HG02938 (cell line): Measurements from ENCODE around the gene TREML1.

ENCODE experiments used
- ATAC-seq: cut with Tn5 transposase; IDR thresholded peaks from one replicate; pipeline ENCODE4 v1.9.1; 2021; ENCODE audit warnings: mild to moderate bottlenecking, moderate library complexity; ENCODE audit not compliant: unreplicated experiment

The TREML1 gene

GRCh38 chr6:41179163-41179562, 25.0 kb upstream of the TREML1 start:
- ATAC-seq: no peak

- no peak for ATAC-seq
These were observed 23.5 kb upstream of the TREML1 start for GRCh38 chr6:41177695-41178094.

- ATAC-seq: no peak
These were observed 23.1 kb upstream of the TREML1 start for GRCh38 chr6:41177287-41177686.

GRCh38 chr6:41176189-41176588, 22.0 kb upstream of the TREML1 start:
- no peak for ATAC-seq

GRCh38 chr6:41175084-41175483, 20.9 kb upstream of the TREML1 start:
- no peak for ATAC-seq

- ATAC-seq: no peak
These were observed 20.5 kb upstream of the TREML1 start for GRCh38 chr6:41174610-41175009.

- ATAC-seq: no peak
These were observed 17.8 kb upstream of the TREML1 start for GRCh38 chr6:41171908-41172307.

GRCh38 chr6:41170547-41171160, 16.5 kb upstream of the TREML1 start:
- ATAC-seq: no peak

- no peak for ATAC-seq
These were observed 13.2 kb upstream of the TREML1 start for GRCh38 chr6:41167173-41167963.

- ATAC-seq: no peak
These were observed 10.5 kb upstream of the TREML1 start for GRCh38 chr6:41164551-41165120.

GRCh38 chr6:41163419-41163717, 9.2 kb upstream of the TREML1 start:
- ATAC-seq: no peak

GRCh38 chr6:41162687-41163418, 8.7 kb upstream of the TREML1 start, which contains the start of gene TREM2:
Gene TREM2 (minus strand): TSS chr6:41163116. CDS start chr6:41163082, 34 bp downstream.
- ATAC-seq: no peak

GRCh38 chr6:41161851-41162552, 7.9 kb upstream of the TREML1 start:
- ATAC-seq: no peak

GRCh38 chr6:41161380-41161779, 7.2 kb upstream of the TREML1 start:
- no peak for ATAC-seq

- ATAC-seq: no peak
These were observed 6.8 kb upstream of the TREML1 start for GRCh38 chr6:41160933-41161332.

- no peak for ATAC-seq
These were observed 5.4 kb upstream of the TREML1 start for GRCh38 chr6:41159415-41160082.

GRCh38 chr6:41157323-41157722, 3.2 kb upstream of the TREML1 start:
- ATAC-seq: no peak

GRCh38 chr6:41156771-41157170, 2.6 kb upstream of the TREML1 start:
- ATAC-seq: no peak

GRCh38 chr6:41156001-41156400, 1.9 kb upstream of the TREML1 start:
- no peak for ATAC-seq

- ATAC-seq: no peak
These were observed 1.1 kb upstream of the TREML1 start for GRCh38 chr6:41155132-41155805.
